ENCODE results near the gene CELF5.
"Not testable (repeated sequence)": the region's sequence is repeated elsewhere in the genome, so short reads cannot be mapped to it uniquely, and the experiment has no call there.

CELF5 gene

DNA sequence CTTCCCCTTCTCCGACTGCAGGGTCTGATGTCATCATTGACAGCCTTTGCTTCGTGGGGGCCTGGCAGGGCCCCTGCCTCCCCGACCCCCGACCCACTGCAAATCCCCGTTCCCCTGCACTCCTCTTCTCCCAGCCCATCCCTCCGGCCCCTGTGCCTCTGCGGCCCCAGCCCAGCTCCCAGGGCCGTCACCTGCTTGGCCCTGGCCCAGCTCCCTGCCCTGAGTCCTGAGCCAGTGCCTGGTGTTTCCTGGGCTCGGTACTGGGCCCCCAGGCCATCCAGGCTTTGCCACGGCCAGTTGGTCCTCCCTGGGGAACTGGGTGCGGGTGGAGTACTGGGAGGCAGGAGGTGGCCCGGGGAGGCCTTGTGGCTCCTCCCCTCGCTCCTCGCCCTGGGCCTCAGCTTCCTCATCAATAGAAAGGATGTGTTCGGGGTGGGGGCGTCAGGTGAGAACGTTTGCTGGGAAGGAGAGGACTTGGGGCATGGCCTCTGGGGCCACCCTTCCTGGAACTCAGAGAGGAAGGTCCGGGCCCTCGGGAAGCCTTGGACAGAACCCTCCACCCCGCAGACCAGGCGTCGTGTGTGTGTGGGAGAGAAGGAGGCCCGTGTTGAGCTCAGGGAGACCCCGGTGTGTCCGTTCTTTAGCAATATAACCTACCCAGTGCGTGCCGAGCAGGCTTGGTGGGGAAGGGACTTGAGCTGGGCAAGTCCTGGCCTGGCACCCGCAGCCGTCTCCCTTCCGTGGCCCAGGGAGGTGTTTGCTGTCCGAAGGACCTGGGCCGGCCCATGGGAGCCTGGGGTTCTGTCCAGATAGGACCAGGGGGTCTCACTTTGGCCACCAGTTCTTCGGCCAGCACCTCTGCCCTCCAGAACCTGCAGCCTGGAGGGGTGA lies 15.9 kb upstream of the CELF5 start:
- no peak for DNase-seq

DNA sequence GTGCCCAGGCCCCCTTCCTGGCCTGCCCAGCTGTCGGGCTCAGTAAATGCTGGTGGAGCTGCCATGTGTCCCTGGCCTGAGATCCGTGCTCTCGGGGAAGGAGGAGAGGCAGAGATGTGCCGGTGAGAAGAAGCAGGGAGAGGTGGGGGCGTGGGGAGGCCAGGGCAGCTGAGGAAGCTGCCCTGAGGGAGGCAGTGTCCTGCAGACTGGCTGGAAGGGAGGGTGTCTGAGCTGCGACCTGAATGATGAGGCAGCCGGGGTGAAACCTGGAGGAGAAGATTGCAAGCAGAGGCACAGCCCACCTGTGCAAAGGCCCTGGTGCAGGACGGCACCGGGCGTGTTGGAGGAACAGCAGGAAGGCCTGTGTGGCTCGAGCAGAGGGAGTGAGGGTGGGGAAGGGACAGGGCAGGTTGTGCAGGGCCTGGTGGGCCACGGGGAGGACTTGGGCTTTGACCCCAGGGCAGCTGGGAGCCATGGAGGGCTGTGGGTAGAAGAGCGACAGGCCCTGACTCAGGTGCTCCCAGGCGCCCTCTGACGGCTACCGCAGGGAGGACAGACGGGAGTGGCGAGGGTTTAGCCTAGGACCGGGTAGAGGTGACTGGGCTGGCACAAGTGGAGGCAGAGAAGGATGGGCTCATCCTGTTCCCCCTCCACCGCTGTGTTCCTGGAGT lies 14.0 kb upstream of the CELF5 start:
- no peak for DNase-seq

DNA sequence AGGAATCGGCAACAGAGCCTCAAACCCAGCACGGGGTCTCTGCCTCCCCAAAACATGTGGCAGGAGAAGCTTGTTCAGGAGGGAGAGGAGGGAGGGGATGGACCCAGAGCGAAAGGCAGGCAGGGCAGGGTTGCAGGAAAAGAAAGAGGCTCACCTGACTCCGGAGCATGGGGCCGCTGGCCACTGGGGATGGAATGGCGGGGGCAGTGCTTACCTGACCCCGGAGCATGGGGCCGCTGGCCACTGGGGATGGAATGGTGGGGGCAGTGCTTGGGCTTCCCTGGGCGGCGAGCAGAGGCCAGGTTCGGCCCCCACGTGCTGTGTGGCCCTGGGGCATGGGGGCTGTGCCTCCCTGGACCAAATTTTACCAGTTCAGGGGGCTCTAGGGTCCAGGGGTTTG lies 13.3 kb upstream of the CELF5 start:
- no peak for DNase-seq

DNA sequence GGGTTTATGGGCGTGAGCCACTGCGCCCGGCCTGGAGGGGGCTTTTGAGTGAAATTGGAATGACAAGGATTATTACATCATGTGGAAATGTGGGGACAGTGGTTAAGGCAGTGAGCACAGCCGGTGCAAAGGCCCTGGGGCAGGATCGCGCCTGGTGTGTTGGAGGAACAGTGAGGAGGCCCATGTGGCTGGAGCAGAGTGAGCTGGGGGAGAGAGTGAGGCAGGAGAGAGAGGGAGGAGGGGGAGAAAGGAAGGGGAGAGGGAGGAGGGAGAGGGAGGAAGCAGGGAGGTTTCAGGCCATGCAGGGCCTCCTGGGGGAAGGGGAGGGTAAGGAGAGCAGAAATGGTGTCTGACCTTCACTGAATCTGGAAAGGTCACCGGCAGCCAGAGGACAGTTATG lies 11.3 kb upstream of the CELF5 start:
- no peak for DNase-seq

DNA sequence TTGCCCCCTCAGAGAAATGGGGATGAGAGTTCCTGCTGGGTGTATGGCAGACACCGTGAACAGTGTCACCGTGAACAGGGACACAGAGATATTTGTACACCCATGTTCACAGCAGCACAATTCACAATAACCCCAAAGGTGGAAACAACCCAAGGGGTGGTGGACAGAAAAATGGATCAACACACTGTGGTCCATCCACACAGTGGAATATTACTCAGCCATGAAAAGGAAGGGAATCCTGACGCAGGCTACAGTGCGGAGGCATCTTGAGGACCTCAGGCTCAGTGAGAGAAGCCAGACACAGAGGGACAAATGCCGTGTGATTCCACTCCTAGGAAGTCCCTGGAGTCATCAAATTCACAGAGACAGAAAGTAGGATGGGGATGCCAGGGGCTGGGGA lies 7.6 kb upstream of the CELF5 start:
- DNase-seq: no peak

DNA sequence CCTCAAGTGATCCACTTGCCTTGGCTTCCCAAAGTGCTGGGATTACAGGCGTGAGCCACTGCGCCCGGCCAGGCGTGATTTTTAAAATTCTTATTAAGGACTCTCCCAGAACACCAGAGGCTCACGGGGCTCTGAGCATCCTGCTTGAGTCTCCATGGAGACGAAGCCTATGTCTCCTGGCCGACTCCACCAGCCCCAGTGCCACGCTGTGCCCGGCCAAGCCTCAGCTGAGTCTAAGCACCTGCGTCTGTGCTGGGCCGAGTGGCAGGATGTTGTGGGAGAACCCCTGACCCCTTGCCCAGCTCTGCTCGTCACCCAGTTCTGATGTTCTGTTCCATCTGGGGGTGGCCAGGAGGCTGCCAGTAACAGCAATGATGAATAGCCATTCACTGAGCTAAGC lies 3.9 kb upstream of the CELF5 start:
- no peak for DNase-seq

DNA sequence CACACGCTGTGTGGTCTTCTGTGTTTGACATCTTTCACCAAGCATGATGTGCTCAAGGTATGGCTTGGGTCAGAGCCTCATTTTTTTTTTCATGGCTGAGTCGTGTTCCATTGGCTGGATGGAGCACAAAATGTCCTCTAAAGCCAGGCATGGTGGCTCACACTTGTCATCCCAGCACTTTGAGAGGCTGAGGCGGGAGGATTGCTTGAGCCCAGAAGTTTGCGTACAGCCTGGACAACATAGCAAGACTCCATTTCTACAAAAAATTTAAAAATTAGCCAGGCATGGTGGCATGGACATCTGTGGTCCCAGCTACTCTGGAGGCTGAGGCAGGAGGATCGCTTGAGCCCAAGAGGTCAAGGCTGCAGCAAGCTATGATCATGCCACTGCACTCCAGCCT lies 2.9 kb upstream of the CELF5 start:
- not testable (repeated sequence) for DNase-seq

DNA sequence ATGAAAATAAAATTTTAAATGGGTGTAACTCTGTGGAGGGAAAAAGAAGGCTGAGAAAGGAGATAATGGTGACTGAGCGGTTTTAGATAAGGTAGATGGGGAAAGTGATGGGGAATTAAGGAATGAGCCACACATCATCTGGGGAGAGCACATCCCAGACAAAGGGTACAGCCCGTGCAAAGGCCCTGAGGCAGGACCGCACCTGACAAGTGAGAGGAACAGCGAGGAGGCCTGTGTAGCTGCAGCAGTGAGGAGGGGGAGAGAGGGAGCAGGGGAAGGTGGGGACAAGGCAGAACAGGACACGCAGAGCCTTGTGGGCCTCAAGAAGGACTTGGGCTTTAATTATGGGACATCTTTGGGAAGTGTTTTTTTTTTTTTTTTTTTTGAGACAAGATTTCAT lies 1.8 kb upstream of the CELF5 start:
- no peak for DNase-seq

DNA sequence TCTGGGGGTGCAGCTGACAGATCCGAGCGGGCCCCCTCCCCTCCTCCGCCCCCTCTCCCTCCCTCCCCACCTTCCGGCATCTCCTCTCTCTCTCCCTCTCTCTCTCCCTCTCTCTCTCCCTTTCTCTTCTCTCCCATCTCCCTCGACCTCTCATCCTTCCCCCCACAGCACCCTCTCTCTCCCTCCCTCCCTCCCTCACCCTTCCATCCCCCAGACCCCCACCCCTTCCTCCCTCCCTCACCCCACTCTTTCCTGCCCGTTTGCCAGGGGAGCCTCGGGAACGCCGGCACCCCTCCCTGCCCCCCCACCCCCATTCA lies 666 bp downstream of the CELF5 start:
- DNase-seq: no peak

DNA sequence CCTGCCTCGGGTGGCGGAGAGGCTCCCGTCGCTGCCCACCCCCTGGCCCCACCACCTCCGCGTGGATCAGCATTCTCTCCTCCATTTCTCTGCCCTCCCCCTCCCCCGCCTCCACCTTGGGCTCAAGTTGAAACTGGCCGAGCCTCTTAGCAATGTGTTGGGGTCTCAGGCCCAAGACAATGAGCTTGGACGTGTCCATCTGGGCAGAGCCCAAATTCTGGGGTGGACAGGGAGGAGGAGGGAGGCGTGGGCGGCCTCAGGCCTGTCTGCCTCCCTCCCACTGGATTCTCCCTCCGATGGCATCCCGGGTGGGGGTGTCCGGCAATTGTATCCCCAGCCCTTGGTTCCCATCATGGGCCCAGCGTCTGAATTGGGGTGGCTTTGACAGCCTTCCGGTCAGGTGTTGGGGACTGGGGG lies 1.2 kb downstream of the CELF5 start:
- no peak for DNase-seq

DNA sequence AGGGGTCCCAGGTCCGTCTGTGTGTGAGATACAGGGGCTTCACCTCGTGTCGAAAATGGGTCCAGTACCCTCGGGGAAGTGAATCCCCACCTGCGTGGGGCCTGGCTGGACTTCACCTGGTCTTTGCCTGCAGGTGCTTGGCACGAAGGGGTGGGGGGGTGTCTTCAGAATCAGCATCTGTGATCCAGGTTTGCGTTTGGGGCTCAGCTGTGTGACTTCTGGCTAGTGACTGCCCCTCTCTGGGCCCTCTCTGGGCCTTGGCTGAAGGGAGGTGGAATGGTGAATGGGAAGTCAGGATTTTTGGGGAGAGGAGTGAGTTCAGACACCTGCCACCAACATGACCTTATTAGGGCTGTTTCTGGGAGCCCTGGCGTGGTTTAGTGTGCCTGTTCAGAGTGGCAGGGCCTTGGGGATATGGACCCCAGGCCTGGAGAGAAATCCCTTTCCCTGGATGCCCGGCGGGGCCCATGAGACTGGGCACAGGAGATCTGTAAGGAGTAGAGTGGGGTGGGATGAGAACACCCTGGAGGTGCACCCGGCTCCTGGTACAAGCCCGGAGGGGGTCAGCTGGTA lies 2.7 kb downstream of the CELF5 start:
- DNase-seq: no peak

DNA sequence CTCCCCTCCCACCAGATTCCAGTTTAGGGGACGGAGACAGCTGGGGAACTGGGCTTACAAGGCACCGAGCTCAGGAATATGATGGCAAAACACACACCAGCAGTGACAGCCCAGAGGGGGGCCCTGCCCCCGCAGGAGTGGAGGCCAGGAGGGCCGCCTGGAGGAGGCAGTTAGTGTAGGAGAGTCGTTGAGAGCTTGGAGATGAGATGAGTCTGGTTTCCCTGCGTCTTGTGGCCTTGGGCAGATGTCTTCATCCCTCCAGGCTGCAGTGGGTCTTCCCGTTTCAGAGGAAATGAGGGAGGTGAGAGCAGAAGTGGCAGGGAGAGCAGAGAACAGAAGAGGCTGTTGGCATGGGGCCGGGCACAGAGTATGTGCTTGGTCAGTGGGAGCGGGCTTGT lies 4.9 kb downstream of the CELF5 start:
- no peak for DNase-seq

DNA sequence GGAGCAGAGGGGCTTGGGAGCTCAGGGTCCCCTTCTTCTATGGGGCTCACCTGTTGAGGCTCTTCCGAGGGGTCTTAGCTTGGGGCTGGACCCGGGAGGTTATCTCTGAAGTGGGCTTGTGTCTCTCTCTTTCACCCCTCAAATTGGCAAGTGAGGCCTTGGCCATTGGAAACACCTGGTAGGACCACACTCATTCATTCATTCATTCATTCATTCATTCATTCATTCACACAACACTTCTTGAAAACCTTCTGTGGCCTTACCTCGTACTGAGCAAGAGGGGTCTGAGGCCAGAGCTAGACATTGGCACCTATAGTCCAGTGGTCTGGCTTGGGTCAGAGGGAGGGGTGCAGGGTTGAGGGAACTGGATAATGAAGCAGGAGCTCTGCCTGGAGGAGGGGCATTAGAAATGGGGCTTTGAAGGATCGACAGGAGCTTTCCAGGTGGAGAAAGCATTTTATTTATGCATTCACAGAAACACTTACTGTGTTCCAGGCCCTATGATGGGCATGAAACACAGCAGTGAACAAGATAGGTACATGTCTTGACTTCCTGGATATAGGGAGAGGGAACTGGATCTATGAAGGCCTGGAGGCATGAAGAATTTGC lies 5.5 kb downstream of the CELF5 start:
- DNase-seq: no peak

DNA sequence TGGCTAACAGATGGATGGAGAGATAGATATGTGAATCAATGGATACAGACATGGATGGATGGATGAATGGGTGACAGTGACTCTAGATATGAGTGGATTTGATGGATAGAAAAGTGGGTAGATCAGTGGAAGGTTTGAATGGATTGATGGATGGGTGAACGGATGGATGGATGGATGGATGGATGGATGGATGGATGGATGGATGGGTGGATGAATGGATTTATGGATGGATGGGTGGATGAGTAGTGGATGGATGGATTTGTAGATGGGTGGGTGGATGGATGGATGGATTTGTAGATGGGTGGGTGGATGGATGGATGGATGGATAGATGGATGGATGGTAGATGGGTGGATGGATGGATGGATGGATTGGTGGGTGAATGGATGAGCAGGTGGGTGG lies 6.8 kb downstream of the CELF5 start:
- no peak for DNase-seq

DNA sequence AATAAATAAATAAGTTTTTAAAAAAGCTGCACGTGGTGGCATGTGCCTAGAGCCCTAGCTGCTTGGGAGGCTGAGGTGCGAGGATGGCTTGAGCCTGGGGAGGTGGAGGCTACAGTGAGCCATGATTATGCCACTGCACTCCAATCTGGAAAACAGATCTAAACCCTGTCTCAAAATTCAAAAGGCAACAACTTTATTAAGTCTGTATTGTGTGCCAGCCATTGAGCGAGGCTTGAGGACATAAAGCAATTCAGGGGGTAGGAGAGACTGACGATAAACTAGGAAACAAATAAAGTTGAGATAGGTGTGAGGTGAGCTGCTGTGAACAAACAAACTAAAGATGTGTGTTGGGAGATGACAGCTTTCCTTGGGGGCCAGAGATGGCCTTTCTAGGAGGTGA lies 8.7 kb downstream of the CELF5 start:
- no peak for DNase-seq

DNA sequence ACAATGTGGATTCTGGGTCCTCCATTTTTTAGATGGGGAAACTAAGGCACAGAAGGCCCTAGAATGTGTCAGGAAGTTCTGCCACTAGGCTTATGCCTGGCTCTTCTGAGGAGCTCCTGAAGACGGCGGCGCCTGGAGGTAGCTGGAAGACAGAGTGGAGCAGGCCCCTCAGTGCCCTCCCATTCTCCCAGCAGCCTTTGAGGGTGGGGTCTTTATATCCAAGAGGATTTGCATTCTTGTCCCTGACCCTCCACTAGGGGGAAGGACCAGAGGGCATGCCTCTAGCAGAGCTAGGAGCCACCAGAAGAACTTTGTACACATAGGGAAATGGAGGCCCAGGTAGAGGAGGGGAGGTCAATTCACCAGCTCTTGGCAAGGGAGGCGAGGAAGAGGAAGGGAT lies 9.4 kb downstream of the CELF5 start:
- no peak for DNase-seq

DNA sequence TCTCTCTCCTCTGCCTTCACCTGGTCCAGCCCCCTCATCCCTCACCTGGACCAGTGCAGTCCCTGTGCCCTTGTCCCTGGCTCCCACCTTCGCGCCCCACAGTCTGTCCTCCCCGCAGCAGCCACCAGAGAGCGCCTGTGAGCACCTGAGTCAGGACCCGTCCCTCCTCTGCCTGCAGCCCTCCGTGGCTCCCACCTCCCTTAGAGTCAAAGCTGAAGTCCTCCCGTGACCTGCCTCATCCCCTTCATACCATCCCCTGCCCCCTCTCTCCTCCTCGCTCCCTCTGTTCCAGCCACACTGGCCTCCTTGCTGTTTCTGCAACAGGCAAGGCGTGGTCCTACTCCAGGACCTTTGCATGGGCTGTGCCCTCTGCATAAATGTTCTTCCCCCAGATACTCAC lies 10.3 kb downstream of the CELF5 start:
- no peak for DNase-seq

DNA sequence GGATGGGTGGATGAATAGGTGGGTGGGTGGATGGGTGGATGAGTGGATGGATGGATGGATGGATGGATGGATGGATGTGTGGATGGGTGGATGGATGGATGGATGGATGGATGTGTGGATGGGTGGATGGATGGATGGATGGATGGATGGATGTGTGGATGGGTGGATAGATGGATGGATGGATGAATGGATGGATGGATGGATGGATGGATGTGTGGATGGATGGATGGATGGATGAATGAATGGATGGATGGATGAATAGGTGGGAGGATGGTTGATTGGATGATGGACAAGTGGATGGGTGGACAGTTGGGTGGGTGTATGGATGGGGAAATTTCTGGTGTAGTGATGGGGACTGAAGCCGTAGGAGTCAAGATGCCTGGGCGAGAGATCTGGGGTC lies 11.1 kb downstream of the CELF5 start:
- DNase-seq: not testable (repeated sequence)

DNA sequence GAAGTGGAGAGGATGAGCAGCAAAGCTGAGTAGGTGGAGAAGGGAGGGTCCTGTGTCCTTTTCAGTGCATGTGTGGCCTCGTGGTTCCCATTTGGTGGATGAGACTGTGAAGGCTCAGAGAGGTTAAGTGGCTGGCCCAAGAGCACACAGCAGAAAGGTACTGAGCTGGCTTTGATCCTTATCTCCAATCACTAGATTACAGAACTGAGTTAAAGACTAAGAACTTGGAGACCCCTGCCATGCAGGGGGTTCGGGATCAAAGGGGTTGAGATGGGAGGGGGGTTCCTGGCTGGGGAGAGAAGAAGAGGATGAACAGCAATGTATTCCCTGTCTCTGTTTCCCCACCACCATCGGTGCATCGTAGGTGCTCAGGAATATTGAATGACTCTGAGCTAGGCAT lies 11.8 kb downstream of the CELF5 start:
- DNase-seq: no peak

DNA sequence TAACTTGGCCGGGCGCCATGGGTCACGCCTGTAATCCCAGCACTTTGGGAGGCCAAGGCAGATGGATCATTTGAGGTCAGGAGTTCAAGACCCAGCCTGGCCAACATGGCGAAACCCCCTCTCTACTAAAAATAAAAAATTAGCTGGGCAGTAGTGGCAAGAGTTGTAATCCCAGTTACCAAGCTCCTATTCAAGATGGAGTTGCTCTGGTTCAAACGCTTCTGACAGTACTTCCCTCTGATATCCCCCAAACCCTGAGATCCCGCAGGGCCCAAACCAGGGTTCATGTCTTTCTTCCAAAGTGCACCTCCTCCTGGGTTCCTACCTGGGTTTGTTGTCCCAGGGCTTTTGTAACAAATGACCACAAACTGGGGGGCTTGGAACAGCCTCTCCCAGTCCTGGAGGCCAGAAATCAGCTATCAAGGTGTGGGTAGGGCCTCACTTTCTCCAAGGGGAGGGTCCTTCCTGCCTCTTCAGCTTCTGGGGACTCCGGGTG lies 13.7 kb downstream of the CELF5 start:
- DNase-seq: no peak

DNA sequence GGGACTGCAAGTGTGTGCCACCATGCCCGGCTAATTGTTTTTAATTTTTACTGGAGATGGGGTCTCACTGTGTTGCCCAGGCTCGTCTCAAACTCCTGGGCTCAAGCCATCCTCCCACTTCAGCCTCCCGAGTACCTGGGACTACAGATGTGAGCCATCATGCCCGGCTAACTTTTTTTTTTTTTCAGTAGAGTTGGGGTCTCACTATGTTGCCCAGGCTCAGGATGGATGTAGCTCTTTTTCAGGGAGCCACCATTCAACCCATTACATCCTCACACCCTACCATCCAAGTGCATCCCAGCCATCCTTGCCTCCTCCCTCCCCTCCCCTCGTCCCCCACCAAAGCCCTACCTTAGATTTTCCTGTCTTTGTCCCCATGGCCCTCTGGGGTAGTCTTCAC lies 14.9 kb downstream of the CELF5 start:
- no peak for DNase-seq

DNA sequence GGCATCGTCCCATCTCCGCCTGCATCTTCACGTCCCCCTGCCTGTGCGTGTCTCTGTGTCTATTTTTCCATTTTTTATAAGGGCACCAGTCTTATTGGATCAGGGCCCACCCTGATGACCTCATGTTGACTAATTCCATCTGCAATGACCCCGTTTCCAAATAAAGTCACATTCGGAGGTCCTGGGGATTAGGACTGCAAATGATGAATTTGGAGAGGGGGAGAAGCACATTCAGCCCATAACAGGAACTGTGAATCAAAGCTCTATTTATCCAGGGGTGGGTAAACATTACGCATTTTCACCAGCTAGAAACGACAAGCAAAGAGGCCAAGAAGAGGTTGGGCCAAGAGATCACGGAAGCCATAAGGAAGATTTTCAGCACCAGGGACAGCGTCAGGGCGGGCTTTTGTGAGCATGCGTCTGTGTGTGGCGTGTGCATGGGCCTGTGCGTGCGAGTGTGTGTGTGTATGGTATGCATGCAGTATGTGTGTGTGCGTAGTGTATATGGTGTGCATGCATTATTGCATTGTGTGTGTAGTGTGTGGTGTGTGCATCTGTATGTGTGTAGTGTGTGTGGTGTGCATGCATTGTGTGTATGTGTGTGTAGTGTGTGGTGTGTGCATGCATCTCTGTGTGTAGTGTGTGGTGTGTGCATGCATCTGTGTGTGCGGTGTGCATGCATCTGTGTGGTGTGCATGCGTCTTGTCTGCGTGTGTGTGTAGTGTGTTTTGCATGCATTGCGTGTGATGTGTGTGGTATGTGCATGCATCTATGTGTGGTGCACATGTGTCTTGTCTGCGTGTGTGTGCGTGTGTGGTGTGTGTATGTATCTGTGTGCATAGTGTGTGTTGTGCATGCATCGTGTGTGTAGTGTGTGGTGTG lies 19.6 kb downstream of the CELF5 start:
- DNase-seq: no peak

DNA sequence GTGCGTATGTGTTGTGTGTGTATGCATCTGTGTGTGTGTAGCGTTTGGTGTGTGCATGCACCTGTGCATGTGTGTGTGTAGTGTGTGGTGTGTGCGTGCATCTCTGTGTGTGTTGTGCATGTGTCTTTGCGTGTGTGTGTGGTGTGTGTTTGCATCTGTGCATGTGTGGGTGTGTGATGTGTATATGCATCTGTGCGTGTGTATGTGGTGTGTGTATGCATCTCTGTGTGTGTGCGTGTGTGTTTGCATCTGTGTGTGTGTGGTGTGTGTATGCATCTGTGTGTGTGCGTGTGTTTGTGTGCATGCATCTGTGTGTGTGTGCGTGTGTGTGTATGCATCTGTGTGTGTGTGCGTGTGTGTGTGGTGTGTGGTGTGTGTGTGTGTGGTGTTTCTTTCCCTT lies 20.6 kb downstream of the CELF5 start:
- DNase-seq: no peak
